Heart right ventricle (tissue), 16 donors: ENCODE measurements around the gene PDIA5. TPM values are rescaled to one million over a fixed set of nuclear protein-coding genes. Genes with fewer than 3 reads are reported as not detected.
A peak's percentile ranks its signal among the peaks of the same experiment; 100 is the strongest.

Experiments
- ATAC-seq, 8 donors: fragments of 200-7000 bp; cut with Tn5 transposase; one replicate each; pipeline ENCODE4 v1.9.1; 2020; ENCODE audit warnings: mild to moderate bottlenecking in 8 of 8, moderate library complexity in 8 of 8, moderate number of reproducible peaks in 1 of 8
- DNase-seq, 2 donors: peaks; one replicate each; pipeline ENCODE4 v3.0.0-alpha.2; 2020
- H3K27ac ChIP-seq, 10 donors: fragments of 200-600 bp; sonication (generic) in 2 of 10; one replicate each; pipeline versions ENCODE4 v1.5.0 to v1.8.0; 2020 to 2022; ENCODE audit warnings: mild to moderate bottlenecking in 3 of 10
- H3K27me3 ChIP-seq, 7 donors: fragments of 200-600 bp; one replicate each; pipeline ENCODE4 v1.8.0; 2021 to 2022; ENCODE audit warnings: mild to moderate bottlenecking in 2 of 7
- H3K36me3 ChIP-seq, 9 donors: fragments of 200-600 bp; sonication (generic) in 1 of 9; one replicate each; pipeline versions ENCODE4 v1.5.0 to v1.8.0; 2020 to 2022; ENCODE audit warnings: mild to moderate bottlenecking in 2 of 9
- H3K4me1 ChIP-seq, 9 donors: fragments of 200-600 bp; sonication (generic) in 1 of 9; one replicate each; pipeline versions ENCODE4 v1.5.0 to v1.8.0; 2020 to 2022; ENCODE audit warnings: mild to moderate bottlenecking in 4 of 9
- H3K4me3 ChIP-seq, 10 donors: fragments of 200-600 bp; sonication (generic) in 2 of 10; one replicate each; pipeline versions ENCODE4 v1.5.0 to v1.8.0; 2020 to 2022; ENCODE audit warnings: mild to moderate bottlenecking in 7 of 10, moderate library complexity in 2 of 10
- H3K9me3 ChIP-seq, 11 donors: fragments of 200-600 bp in 10 of 11; sonication (generic) in 2 of 11; one replicate each; pipeline versions ENCODE4 v1.5.0 to v1.8.0; 2013 to 2022; ENCODE audit warnings: mild to moderate bottlenecking in 2 of 11, control low read depth in 1 of 11, moderate library complexity in 1 of 11
- CTCF ChIP-seq, 9 donors: fragments of 200-600 bp; sonication (generic) in 2 of 9; IDR thresholded peaks; one replicate each; pipeline versions ENCODE4 v1.5.0 to v1.8.0; 2021 to 2022; ENCODE audit warnings: antibody characterized with exemption in 9 of 9, mild to moderate bottlenecking in 5 of 9, moderate library complexity in 1 of 9
- WGBS, 2 donors: extraction: QIAGEN DNeasy Blood & Tissue Kit; methylation state at CpG; one replicate each; pipeline ENCODE4 v1.1.7; 2013; ENCODE audit warnings: inconsistent platforms in 1 of 2; 5-methylcytosine and 5-hydroxymethylcytosine counted together
- intact Hi-C, 10 donors: fragments of 100-400 bp; cut with DNase I; formaldehyde crosslinking; loops; one replicate each; pipeline versions ENCODE4 v1.11.1 to v1.14.2; 2022
- polyA plus RNA-seq, 2 donors: library from polyadenylated mRNA; stranded (reverse); fragments of 200-250 nt; gene quantifications; one replicate each; pipeline ENCODE4 v1.2.3, GENCODE V29; 2013
- total RNA-seq, 10 donors: library from RNA; stranded (reverse); fragmentation: NEBNext Ultra II Directional in 3 of 10; extraction: Animal tissue kit (Norgen Biotek cat#: 25700) in 3 of 10; gene quantifications; one replicate each; pipeline versions ENCODE4 v1.2.1 to v1.2.4, GENCODE V29; 2021 to 2023
- donor health status: Arrhythmogenic right ventricular cardiomyopathy.
- donor health status: ischemic (EF 13 %, LVEDD 7.1; RV severe dilation, severe dysfunction).
- donor health status: healthy with polysubstance abuse.
- donor health status: DM: no; HTN: yes; CAD: no.
- donor health status: DM: no; HTN: no; CAD: no.
- donor health status: ischemic (EF 25% LVEDD 6.9; RV normal size, moderate dysfunction).
- donor health status: ischemic (EF 25% LVEDD 5.7; RV mildly dilated, moderate dysfunction).
- donor health status: healthy.
- donor health status: DM: yes; HTN: yes; CAD: no.
- donor health status: Ischemic cardiomyopathy.
- donor health status: ischemic (EF 35%, LVEDD 5.7; RV mildly dilated, moderate dysfunction).
- donor health status: nonischemic (EF 11% LVEDD 7.7; RV severe dilation, severe dysfunction).
- donor health status: DM: yes; HTN: yes; CAD: no.
- donor health status: PGD.
- donor health status: ischemic (EF 29% LVEDD 5.4; RV normal size, mild dysfunction).
- donor health status: nonischemic (EF 23%, LVEDD 6.1; RV moderate dilation, normal function).

Gene PDIA5
- total and polyA plus RNA-seq, 12 donors, result 4.2 to 14.6 (median 6.3) TPM

GRCh38 chr3:123075359-123075758, 8.5 kb downstream of the PDIA5 start:
- Histone ChIP-seq H3K4me1 (peaks cover 14 to 55% (median 41%) of the 10 kb centered on the region in 9 donors), H3K27me3 (no peaks in the 10 kb centered on the region), H3K9me3 (no peaks in the 10 kb centered on the region), H3K27ac (peak overlapping the region in 1 of 10 donors; percentile 81), H3K36me3 (no peaks in the 10 kb centered on the region), H3K4me3 (no peak overlapping the region)
- no peak for TF ChIP-seq CTCF (IDR thresholded peaks at IDR 0.05)
- intact Hi-C loops, result no loop called here
- DNase-seq (no peak), ATAC-seq (no peak)
- 92 to 100% methylated on average over 1 of the region's 1 CpG for WGBS, 2 donors

- TF ChIP-seq CTCF (IDR thresholded peaks at IDR 0.05), result no peak
- no peak for DNase-seq
- peak overlapping the region in 6 of 10 donors; percentile 0 to 81 (median 39) for H3K27ac ChIP-seq
- peaks cover 14 to 57% (median 46%) of the 10 kb centered on the region in 9 donors for H3K4me1 ChIP-seq
- H3K36me3 ChIP-seq, result no peaks in the 10 kb centered on the region
- no peak overlapping the region for H3K4me3 ChIP-seq
- WGBS, 2 donors, result 84 to 88% methylated on average over 4 of the region's 4 CpGs
- ATAC-seq, result peak in 1 of 8 donors; percentile 5
- no peaks in the 10 kb centered on the region for H3K27me3 ChIP-seq
- intact Hi-C loops, result no loop called here
- no peaks in the 10 kb centered on the region for H3K9me3 ChIP-seq
Measured at GRCh38 chr3:123076112-123076495, 9.3 kb downstream of the PDIA5 start.

GRCh38 chr3:123076496-123077418, 9.9 kb downstream of the PDIA5 start:
- H3K4me3 ChIP-seq, result no peak overlapping the region
- no peaks in the 10 kb centered on the region for H3K9me3 ChIP-seq
- peak overlapping the region in 7 of 10 donors; percentile 0 to 81 (median 40) for H3K27ac ChIP-seq
- DNase-seq (peak; percentile 65 to 77), ATAC-seq (peak; percentile 36 to 70 (median 64))
- intact Hi-C loops, result no loop called here
- H3K4me1 ChIP-seq, result peaks cover 16 to 57% (median 49%) of the 10 kb centered on the region in 9 donors
- no peak for TF ChIP-seq CTCF (IDR thresholded peaks at IDR 0.05)
- H3K27me3 ChIP-seq, result no peaks in the 10 kb centered on the region
- 7 to 11% methylated on average over 6 of the region's 6 CpGs for WGBS, 2 donors
- H3K36me3 ChIP-seq, result no peaks in the 10 kb centered on the region

- H3K27ac ChIP-seq, result peak overlapping the region in 1 of 10 donors; percentile 81
- DNase-seq (no peak), ATAC-seq (no peak)
- no peak for TF ChIP-seq CTCF (IDR thresholded peaks at IDR 0.05)
- WGBS, 2 donors, result 88 to 91% methylated on average over 10 of the region's 10 CpGs
- no peaks in the 10 kb centered on the region for H3K27me3 ChIP-seq
- H3K4me1 ChIP-seq, result peaks cover 23 to 63% (median 54%) of the 10 kb centered on the region in 9 donors
- H3K4me3 ChIP-seq, result no peak overlapping the region
- no peaks in the 10 kb centered on the region for H3K9me3 ChIP-seq
- intact Hi-C loops, result no loop called here
- no peaks in the 10 kb centered on the region for H3K36me3 ChIP-seq
Measured at GRCh38 chr3:123078101-123078500, 11.3 kb downstream of the PDIA5 start.
